Lung (tissue), 12 donors: Measurements from ENCODE around the gene FBXO10. TPM values are rescaled to one million over a fixed set of nuclear protein-coding genes. Genes with fewer than 3 reads are reported as not detected.

Experiments
- ATAC-seq: fragments of 200-7000 bp; cut with Tn5 transposase; one replicate; pipeline ENCODE4 v1.9.1; 2020; ENCODE audit warnings: moderate number of reproducible peaks; ENCODE audit not compliant: insufficient read depth, low FRiP score
- DNase-seq, 3 donors: peaks; one replicate each; pipeline ENCODE4 v3.0.0-alpha.2; 2013 to 2017
- H3K27ac ChIP-seq, 2 donors: one replicate each; pipeline ENCODE4 v1.5.1; 2013; ENCODE audit warnings: mild to moderate bottlenecking in 2 of 2, moderate library complexity in 2 of 2, control low read depth in 1 of 2, inconsistent platforms in 1 of 2, low read depth in 1 of 2, low read length in 1 of 2
- H3K27me3 ChIP-seq, 3 donors: one replicate each; pipeline ENCODE4 v1.5.1; 2013; ENCODE audit warnings: low read length in 2 of 3; ENCODE audit not compliant: control insufficient read depth in 3 of 3, insufficient read depth in 3 of 3
- H3K36me3 ChIP-seq, 4 donors: one replicate each; pipeline ENCODE4 v1.5.1; 2013; ENCODE audit warnings: low read length in 4 of 4, mild to moderate bottlenecking in 1 of 4, moderate library complexity in 1 of 4; ENCODE audit not compliant: control insufficient read depth in 4 of 4, insufficient read depth in 4 of 4
- H3K4me1 ChIP-seq, 5 donors: one replicate each; pipeline ENCODE4 v1.5.1; 2013; ENCODE audit warnings: low read length in 5 of 5, mild to moderate bottlenecking in 2 of 5, moderate library complexity in 1 of 5; ENCODE audit not compliant: control insufficient read depth in 5 of 5, insufficient read depth in 5 of 5
- H3K4me3 ChIP-seq: one replicate; pipeline ENCODE4 v1.5.1; 2013; ENCODE audit warnings: mild to moderate bottlenecking, control low read depth, moderate library complexity
- H3K9ac ChIP-seq, 2 donors: one replicate each; pipeline ENCODE4 v1.5.1; 2013; ENCODE audit warnings: low read length in 2 of 2, control low read depth in 1 of 2; ENCODE audit not compliant: insufficient read depth in 1 of 2
- H3K9me3 ChIP-seq, 4 donors: one replicate each; pipeline ENCODE4 v1.5.1; 2013; ENCODE audit warnings: low read length in 3 of 4, mild to moderate bottlenecking in 1 of 4, moderate library complexity in 1 of 4; ENCODE audit not compliant: control insufficient read depth in 4 of 4, insufficient read depth in 3 of 4
- WGBS, 2 donors: extraction: QIAGEN DNeasy Blood & Tissue Kit; methylation state at CpG; one replicate each; pipeline ENCODE4 v1.1.7; 2013; 5-methylcytosine and 5-hydroxymethylcytosine counted together
- polyA plus RNA-seq, 2 donors: library from polyadenylated mRNA; stranded (reverse); fragments of 200-250 nt; gene quantifications; one replicate each; pipeline ENCODE4 v1.2.1, GENCODE V29; 2013
- total RNA-seq, 2 donors: library from RNA; depleted of rRNA in 1 of 2; stranded (reverse); fragments of >200 nt in 1 of 2; gene quantifications; one replicate each; pipeline ENCODE4 v1.2.1, GENCODE V29; 2014 to 2021
- TF ChIP-seq, protein P1 (sequence below): IDR thresholded peaks from 2 replicates; pipeline ENCODE4 v1.5.1; 2012; ENCODE audit warnings: mild to moderate bottlenecking; ENCODE audit errors: control extremely low read depth, extremely low read depth
- donor health status: control.
- donor health status: control.
- donor health status: Bipolar disorder and iron deficiency.
- donor health status: healthy.
- donor health status: DM: yes; HTN: yes; CAD: no.

FBXO10 gene
- total and polyA plus RNA-seq, 4 donors, result 2.6 to 6.3 (median 4.0) TPM

DNA sequence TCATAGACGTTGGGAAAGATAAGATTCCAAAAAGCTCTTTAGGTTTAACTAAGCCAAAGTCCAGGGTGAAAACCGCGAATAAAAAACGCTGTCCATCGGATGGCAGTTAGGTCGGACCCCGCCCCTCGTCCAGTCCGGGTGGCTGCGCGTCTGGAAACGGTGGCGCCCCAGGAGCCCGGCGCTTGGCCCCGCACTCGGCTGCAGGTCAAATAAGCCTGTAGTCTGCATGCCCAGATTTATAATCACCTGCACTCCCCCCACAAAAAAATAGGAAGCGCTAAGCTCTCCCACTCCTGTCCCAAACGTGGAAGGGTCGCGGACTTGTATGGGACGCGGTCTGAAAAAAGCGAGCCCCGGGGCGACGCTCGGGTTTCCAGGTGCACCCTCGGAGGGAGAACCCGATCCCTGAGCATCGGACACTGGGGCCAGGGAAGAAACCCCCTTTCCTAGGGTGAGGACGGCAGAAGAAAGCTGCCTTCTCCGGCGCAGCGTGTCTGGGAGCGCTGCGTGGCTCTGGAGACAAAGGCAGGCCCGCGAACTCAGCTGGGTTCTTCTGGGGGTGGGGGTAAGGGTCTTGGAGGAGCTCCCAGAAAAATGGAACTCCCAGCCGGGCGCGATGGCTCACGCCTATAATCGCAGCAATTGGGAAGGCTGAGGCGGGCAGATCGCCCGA, 110.0 kb downstream of the FBXO10 start:
- TF ChIP-seq, protein P1, sequence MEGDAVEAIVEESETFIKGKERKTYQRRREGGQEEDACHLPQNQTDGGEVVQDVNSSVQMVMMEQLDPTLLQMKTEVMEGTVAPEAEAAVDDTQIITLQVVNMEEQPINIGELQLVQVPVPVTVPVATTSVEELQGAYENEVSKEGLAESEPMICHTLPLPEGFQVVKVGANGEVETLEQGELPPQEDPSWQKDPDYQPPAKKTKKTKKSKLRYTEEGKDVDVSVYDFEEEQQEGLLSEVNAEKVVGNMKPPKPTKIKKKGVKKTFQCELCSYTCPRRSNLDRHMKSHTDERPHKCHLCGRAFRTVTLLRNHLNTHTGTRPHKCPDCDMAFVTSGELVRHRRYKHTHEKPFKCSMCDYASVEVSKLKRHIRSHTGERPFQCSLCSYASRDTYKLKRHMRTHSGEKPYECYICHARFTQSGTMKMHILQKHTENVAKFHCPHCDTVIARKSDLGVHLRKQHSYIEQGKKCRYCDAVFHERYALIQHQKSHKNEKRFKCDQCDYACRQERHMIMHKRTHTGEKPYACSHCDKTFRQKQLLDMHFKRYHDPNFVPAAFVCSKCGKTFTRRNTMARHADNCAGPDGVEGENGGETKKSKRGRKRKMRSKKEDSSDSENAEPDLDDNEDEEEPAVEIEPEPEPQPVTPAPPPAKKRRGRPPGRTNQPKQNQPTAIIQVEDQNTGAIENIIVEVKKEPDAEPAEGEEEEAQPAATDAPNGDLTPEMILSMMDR, result no peak
- peak overlapping the region; percentile 74 to 99 for H3K27ac ChIP-seq
- 1% methylated on average over 47 of the region's 47 CpGs for WGBS, 2 donors
- H3K9ac ChIP-seq, result peak overlapping the region; percentile 72 to 87
- H3K4me3 ChIP-seq, result peak overlapping the region; percentile 44
- peak; percentile 16 for ATAC-seq
- H3K4me1 ChIP-seq, result peaks cover 0 to 18% (median 8%) of the 10 kb centered on the region in 5 donors
- no peaks in the 10 kb centered on the region for H3K27me3 ChIP-seq
- peak; percentile 88 to 92 (median 89) for DNase-seq
- H3K36me3 ChIP-seq, result peaks cover 0 to 3% (median 0%) of the 10 kb centered on the region in 4 donors
- no peaks in the 10 kb centered on the region for H3K9me3 ChIP-seq

- peak within 1 kb of the TSS; percentile 95 to 99 for H3K27ac ChIP-seq
- no peaks in the 10 kb centered on the region for H3K27me3 ChIP-seq
- peaks cover 0 to 18% (median 8%) of the 10 kb centered on the region in 5 donors for H3K4me1 ChIP-seq
- peaks cover 0 to 3% (median 0%) of the 10 kb centered on the region in 4 donors for H3K36me3 ChIP-seq
- DNase-seq (peak; percentile 100), ATAC-seq (peak; percentile 92)
- TF ChIP-seq, protein P1, result no peak
- H3K9ac ChIP-seq, result peak within 1 kb of the TSS; percentile 96 to 99
- peak within 1 kb of the TSS; percentile 87 for H3K4me3 ChIP-seq
- no peaks in the 10 kb centered on the region for H3K9me3 ChIP-seq
- WGBS, 2 donors, result 0% methylated on average over 48 to 52 of the region's 52 CpGs
Measured at GRCh38 chr9:37465249-37466036, 110.7 kb downstream of the FBXO10 start, which contains the start of gene ZBTB5. ZBTB5 (minus strand) TSS chr9:37465450; CDS start chr9:37442551, 22,899 bp downstream.

GRCh38 chr9:37464426-37465248, 111.5 kb downstream of the FBXO10 start:
- H3K4me1 ChIP-seq, result peaks cover 0 to 18% (median 8%) of the 10 kb centered on the region in 5 donors
- peak overlapping the region; percentile 87 for H3K4me3 ChIP-seq
- H3K9ac ChIP-seq, result peak overlapping the region; percentile 96 to 99
- ATAC-seq (peak; percentile 14), DNase-seq (peak; percentile 82 to 87 (median 86))
- H3K27me3 ChIP-seq, result no peaks in the 10 kb centered on the region
- peaks cover 0 to 3% (median 0%) of the 10 kb centered on the region in 4 donors for H3K36me3 ChIP-seq
- H3K27ac ChIP-seq, result peak overlapping the region; percentile 95 to 99
- H3K9me3 ChIP-seq, result no peaks in the 10 kb centered on the region
- TF ChIP-seq, protein P1, result no peak
- WGBS, 2 donors, result 0% methylated on average over 33 to 47 of the region's 47 CpGs
